Testis (tissue), 3 donors: ENCODE results near the gene CST6. TPM values are rescaled to one million over a fixed set of nuclear protein-coding genes. Genes with fewer than 3 reads are reported as not detected.
A peak's percentile ranks its signal among the peaks of the same experiment; 100 is the strongest.

Experiments used
- DNase-seq: peaks from one replicate; pipeline ENCODE4 v3.0.0-alpha.2; 2019
- H3K27ac ChIP-seq, 2 donors: fragments of 200-600 bp; sonication (generic); one replicate each; pipeline ENCODE4 v1.5.1; 2019
- H3K27me3 ChIP-seq: fragments of 200-600 bp; sonication (generic); one replicate; pipeline ENCODE4 v1.5.1; 2019
- H3K36me3 ChIP-seq: fragments of 200-600 bp; sonication (generic); one replicate; pipeline ENCODE4 v1.5.1; 2017; ENCODE audit warnings: low read depth; ENCODE audit errors: missing control alignments
- H3K4me1 ChIP-seq: fragments of 200-600 bp; sonication (generic); one replicate; pipeline ENCODE4 v1.5.1; 2019
- H3K4me3 ChIP-seq, 2 donors: fragments of 200-600 bp; sonication (generic); one replicate each; pipeline ENCODE4 v1.5.1; 2017 to 2019
- H3K9me3 ChIP-seq: fragments of 200-600 bp; sonication (generic); one replicate; pipeline ENCODE4 v1.5.1; 2017
- CTCF ChIP-seq, 3 experiments: fragments of 450-650 bp in 2 of 3; fragments of 200-600 bp in 1 of 3; sonication (generic) in 1 of 3; IDR thresholded peaks; one replicate each; pipeline ENCODE4 v1.5.1; 2016 to 2019; ENCODE audit warnings: antibody characterized with exemption in 3 of 3, mild to moderate bottlenecking in 2 of 3, moderate library complexity in 1 of 3
- POLR2A ChIP-seq: fragments of 450-650 bp; IDR thresholded peaks from one replicate; pipeline ENCODE4 v1.6.1; 2017; ENCODE audit warnings: antibody characterized with exemption, mild to moderate bottlenecking, moderate library complexity
- WGBS, 2 donors: methylation state at CpG; one replicate each; pipeline ENCODE4 v1.1.5; 2018; 5-methylcytosine and 5-hydroxymethylcytosine counted together
- intact Hi-C: fragments of 100-400 bp; cut with DNase I; formaldehyde crosslinking; loops from one replicate; pipeline ENCODE4 v1.15.1; 2023; ENCODE audit warnings: low total_unique reads
- polyA plus RNA-seq: library from polyadenylated mRNA; stranded (reverse); fragments of 350-450 nt; fragmentation: Illumina TruSeq; extraction: RNeasy Lipid Tissue Mini Kit (QIAGEN cat#74804); gene quantifications from one replicate; pipeline ENCODE4 v1.2.3, GENCODE V29; 2014; ENCODE audit warnings: low read depth, low replicate concordance; ENCODE audit not compliant: insufficient read depth
- total RNA-seq, 2 donors: library from RNA; depleted of rRNA; stranded (reverse); fragments of >200 nt; gene quantifications; one replicate each; pipeline ENCODE4 v1.2.3, GENCODE V29; 2016

Gene CST6
- total and polyA plus RNA-seq, 3 donors from 2014 or later = 3.0 to 11.9 (median 6.6) TPM

DNA sequence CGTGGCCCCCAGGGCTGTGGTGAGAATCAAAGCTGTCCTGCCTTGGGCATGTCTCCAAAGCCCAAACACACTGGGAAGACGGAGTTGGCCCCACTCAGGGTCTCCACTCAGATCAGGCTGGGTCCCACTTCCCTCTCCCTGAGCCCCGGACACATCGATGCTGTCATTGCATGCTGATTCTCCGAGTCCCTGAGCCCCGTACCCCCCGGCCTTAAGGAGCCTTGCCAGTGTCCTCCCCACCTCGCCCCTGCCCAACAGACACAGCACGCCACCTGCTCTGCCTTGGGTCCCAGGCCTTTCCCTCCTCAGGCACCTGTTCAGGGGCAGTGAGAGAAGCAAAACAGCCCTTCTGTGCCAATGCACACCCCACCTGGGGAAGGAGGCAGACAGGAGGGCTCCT, 24.5 kb upstream of the CST6 start:
- Histone ChIP-seq H3K4me3 (no peak overlapping the region), H3K4me1 (no peaks in the 10 kb centered on the region), H3K9me3 (no peaks in the 10 kb centered on the region), H3K27me3 (no peaks in the 10 kb centered on the region), H3K36me3 (no peaks in the 10 kb centered on the region), H3K27ac (no peak overlapping the region)
- 69 to 77% methylated on average over 9 of the region's 9 CpGs for WGBS, 2 donors
- DNase-seq = no peak
- intact Hi-C loops = loop anchor here (10.0 kb wide), 1 partner anchor 103 kb away; the partner anchor contains the start of gene FIBP
- TF ChIP-seq CTCF (IDR thresholded peaks at IDR 0.05) = no peak
- TF ChIP-seq POLR2A = no peak

- intact Hi-C loops = loop anchor here (10.0 kb wide), 1 partner anchor 104 kb away; the partner anchor contains the start of gene FIBP
- H3K4me3 ChIP-seq = no peak overlapping the region
- H3K27me3 ChIP-seq = no peaks in the 10 kb centered on the region
- H3K9me3 ChIP-seq = no peaks in the 10 kb centered on the region
- peak; percentile 96 for DNase-seq
- TF ChIP-seq CTCF (IDR thresholded peaks at IDR 0.05) (peak; percentile 86 to 97 (median 93)), POLR2A (no peak)
- no peaks in the 10 kb centered on the region for H3K36me3 ChIP-seq
- no peaks in the 10 kb centered on the region for H3K4me1 ChIP-seq
- WGBS, 2 donors = 32 to 39% methylated on average over 10 of the region's 10 CpGs
- no peak overlapping the region for H3K27ac ChIP-seq
Measured at GRCh38 chr11:65988791-65989592, 22.8 kb upstream of the CST6 start.

DNA sequence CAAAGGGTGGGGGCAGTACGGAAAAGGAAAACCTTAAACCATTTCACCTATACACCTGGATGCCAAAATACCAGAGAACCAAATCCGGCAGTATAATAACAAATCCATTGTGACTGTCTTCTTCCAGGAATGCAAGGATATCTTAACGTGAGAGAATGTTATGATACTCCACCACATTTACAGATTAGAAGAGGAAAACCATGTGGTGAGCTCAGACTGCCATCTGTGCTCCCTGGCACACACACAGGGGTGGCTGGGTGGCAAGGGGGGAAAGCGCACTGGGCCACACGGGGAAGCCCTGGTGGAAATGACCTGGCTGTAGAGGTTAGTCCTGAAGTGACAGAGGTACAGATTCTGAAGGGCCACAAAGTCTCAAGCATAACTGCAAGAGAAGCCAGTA, 19.8 kb upstream of the CST6 start:
- WGBS, 2 donors = 59 to 63% methylated on average over 5 of the region's 5 CpGs
- Histone ChIP-seq H3K36me3 (no peaks in the 10 kb centered on the region), H3K4me1 (no peaks in the 10 kb centered on the region), H3K4me3 (no peak overlapping the region), H3K9me3 (no peaks in the 10 kb centered on the region), H3K27me3 (no peaks in the 10 kb centered on the region), H3K27ac (no peak overlapping the region)
- no peak for DNase-seq
- intact Hi-C loops = no loop called here
- TF ChIP-seq CTCF (IDR thresholded peaks at IDR 0.05) (no peak), POLR2A (no peak)

- H3K27me3 ChIP-seq = no peaks in the 10 kb centered on the region
- peaks cover 8% of the 10 kb centered on the region for H3K4me1 ChIP-seq
- H3K4me3 ChIP-seq = no peak overlapping the region
- intact Hi-C loops = no loop called here
- no peaks in the 10 kb centered on the region for H3K36me3 ChIP-seq
- no peaks in the 10 kb centered on the region for H3K9me3 ChIP-seq
- WGBS, 2 donors = 73 to 77% methylated on average over 2 of the region's 2 CpGs
- TF ChIP-seq CTCF (IDR thresholded peaks at IDR 0.05) (no peak), POLR2A (no peak)
- H3K27ac ChIP-seq = no peak overlapping the region
- no peak for DNase-seq
Measured at GRCh38 chr11:65997286-65997685, 14.5 kb upstream of the CST6 start.
